Prostate gland (tissue), 2 donors: ENCODE results near the gene UBA52.

Experiments used
- CTCF ChIP-seq, 4 experiments: fragments of 200-600 bp in 2 of 4; fragments of 450-650 bp in 2 of 4; sonication (generic) in 2 of 4; IDR thresholded peaks; 1 replicate in 3 of 4; 2 replicates in 1 of 4; pipeline ENCODE4 v1.5.1; 2016 to 2019; ENCODE audit warnings: antibody characterized with exemption in 4 of 4, mild to moderate bottlenecking in 2 of 4, moderate library complexity in 2 of 4
- POLR2A ChIP-seq: fragments of 450-650 bp; IDR thresholded peaks from one replicate; pipeline ENCODE4 v1.6.1; 2016; ENCODE audit warnings: antibody characterized with exemption, mild to moderate bottlenecking
- POLR2AphosphoS5 ChIP-seq: sonication (generic); formaldehyde crosslinking; IDR thresholded peaks from one replicate; pipeline ENCODE4 v1.6.1; 2017; ENCODE audit warnings: antibody characterized with exemption

GRCh38 chr19:18577365-18577914, 5.8 kb downstream of the UBA52 start:
- no peak for TF ChIP-seq CTCF (IDR thresholded peaks at IDR 0.05)
- no peak for TF ChIP-seq POLR2AphosphoS5
- TF ChIP-seq POLR2A, result no peak
